Panc1 (cell line): ENCODE measurements around the gene CCDC187. TPM values are rescaled to one million over a fixed set of nuclear protein-coding genes. Genes with fewer than 3 reads are reported as not detected.
"Not testable (repeated sequence)": the region's sequence is repeated elsewhere in the genome, so short reads cannot be mapped to it uniquely, and the experiment has no call there.

Experiments used
- ATAC-seq: fragments of 200-7000 bp; cut with Tn5 transposase; 2 replicates; pipeline ENCODE4 v1.9.1; 2020; ENCODE audit warnings: mild to moderate bottlenecking, moderate library complexity
- BruUV-seq: library from RNA; stranded (reverse); fragments of 400-500 nt; replicated peaks from 2 replicates; lab custom pipeline; 2021; lab: Mats Ljungman, UMichigan
- CTCF ChIA-PET: fragments of 300-600 bp; sonication (Branson Sonifier 250); formaldehyde crosslinking; loops from one replicate; lab custom pipeline; 2022; ENCODE audit warnings: antibody characterized with exemption; lab: Charles Lee
- POLR2A ChIA-PET: fragments of 300-600 bp; sonication (Branson Sonifier 250); formaldehyde crosslinking; loops from one replicate; lab custom pipeline; 2022; ENCODE audit warnings: antibody characterized with exemption; lab: Charles Lee
- DNase-seq: peaks from one replicate; pipeline ENCODE4 v3.0.0-alpha.2; 2010; ENCODE audit warnings: low read depth, low spot score
- H3K27ac ChIP-seq: 2 replicates; pipeline ENCODE4 v1.5.1; 2011; ENCODE audit warnings: mild to moderate bottlenecking, low read length, inconsistent platforms
- H3K27me3 ChIP-seq: fragments of 200-500 bp; sonication (Bioruptor generic); 2 replicates; pipeline ENCODE4 v1.6.0; 2014; ENCODE audit warnings: low read length, inconsistent platforms; ENCODE audit not compliant: control insufficient read depth, insufficient read depth
- H3K36me3 ChIP-seq: fragments of 200-500 bp; sonication (Bioruptor generic); 2 replicates; pipeline ENCODE4 v1.5.1; 2014; ENCODE audit warnings: inconsistent platforms, mild to moderate bottlenecking, low read length, moderate library complexity; ENCODE audit not compliant: control insufficient read depth, insufficient read depth
- H3K4me1 ChIP-seq: 2 replicates; pipeline ENCODE4 v1.5.1; 2011; ENCODE audit warnings: inconsistent platforms, mild to moderate bottlenecking, low read length, moderate library complexity; ENCODE audit not compliant: control insufficient read depth, insufficient read depth
- H3K4me3 ChIP-seq, 2 experiments: 2 replicates each; pipeline ENCODE4 v1.5.1; 2011 to 2012; ENCODE audit warnings: low read depth in 2 of 2, low read length in 2 of 2, mild to moderate bottlenecking in 2 of 2, inconsistent platforms in 1 of 2, moderate library complexity in 1 of 2
- H3K9me3 ChIP-seq: fragments of 200-500 bp; sonication (Bioruptor generic); 2 replicates; pipeline ENCODE4 v1.5.1; 2014; ENCODE audit warnings: low read depth, mild to moderate bottlenecking, inconsistent platforms, low read length, moderate library complexity; ENCODE audit not compliant: control insufficient read depth, insufficient read depth
- POLR2AphosphoS5 ChIP-seq: IDR thresholded peaks from 2 replicates; pipeline ENCODE4 v1.6.1; 2012; ENCODE audit warnings: mild to moderate bottlenecking, low read depth, low read length, moderate library complexity
- SIN3A ChIP-seq: IDR thresholded peaks from 2 replicates; pipeline ENCODE4 v1.6.1; 2012; ENCODE audit warnings: low read depth, mild to moderate bottlenecking, low read length, moderate library complexity, borderline replicate concordance; ENCODE audit not compliant: insufficient read depth
- TCF7L2 ChIP-seq: IDR thresholded peaks from 2 replicates; pipeline ENCODE4 v1.6.1; 2011; ENCODE audit warnings: mild to moderate bottlenecking, low read depth, low read length, inconsistent platforms
- in situ Hi-C: cut with HindIII; loops from 2 replicates; pipeline ENCODE4 v1.10.0; 2016; ENCODE audit warnings: low sequenced_read_pairs, low pct_unique_long_range_greater_than_20kb
- intact Hi-C: fragments of 100-400 bp; cut with micrococcal nuclease; formaldehyde crosslinking; loops from one replicate; pipeline ENCODE4 v1.10.0; 2022; ENCODE audit not compliant: unreplicated experiment
- total RNA-seq: library from RNA; stranded (reverse); gene quantifications from one replicate; pipeline ENCODE4 v1.2.1, GENCODE V29; 2021; ENCODE audit not compliant: unreplicated experiment
- TF ChIP-seq, protein P1 (sequence below): fragments of 450-650 bp; IDR thresholded peaks from 2 replicates; pipeline ENCODE4 v1.5.1; 2017; ENCODE audit warnings: mild to moderate bottlenecking
- TF ChIP-seq, protein P2 (sequence below), 2 experiments: IDR thresholded peaks; 2 replicates each; pipeline ENCODE4 v1.6.1; 2011 to 2012; ENCODE audit warnings: low read depth in 2 of 2, control low read depth in 1 of 2, low read length in 1 of 2, mild to moderate bottlenecking in 1 of 2, moderate library complexity in 1 of 2; ENCODE audit not compliant: insufficient read depth in 1 of 2

Gene CCDC187
- total RNA-seq, 1 experiment from 2014 or later = not detected

DNA sequence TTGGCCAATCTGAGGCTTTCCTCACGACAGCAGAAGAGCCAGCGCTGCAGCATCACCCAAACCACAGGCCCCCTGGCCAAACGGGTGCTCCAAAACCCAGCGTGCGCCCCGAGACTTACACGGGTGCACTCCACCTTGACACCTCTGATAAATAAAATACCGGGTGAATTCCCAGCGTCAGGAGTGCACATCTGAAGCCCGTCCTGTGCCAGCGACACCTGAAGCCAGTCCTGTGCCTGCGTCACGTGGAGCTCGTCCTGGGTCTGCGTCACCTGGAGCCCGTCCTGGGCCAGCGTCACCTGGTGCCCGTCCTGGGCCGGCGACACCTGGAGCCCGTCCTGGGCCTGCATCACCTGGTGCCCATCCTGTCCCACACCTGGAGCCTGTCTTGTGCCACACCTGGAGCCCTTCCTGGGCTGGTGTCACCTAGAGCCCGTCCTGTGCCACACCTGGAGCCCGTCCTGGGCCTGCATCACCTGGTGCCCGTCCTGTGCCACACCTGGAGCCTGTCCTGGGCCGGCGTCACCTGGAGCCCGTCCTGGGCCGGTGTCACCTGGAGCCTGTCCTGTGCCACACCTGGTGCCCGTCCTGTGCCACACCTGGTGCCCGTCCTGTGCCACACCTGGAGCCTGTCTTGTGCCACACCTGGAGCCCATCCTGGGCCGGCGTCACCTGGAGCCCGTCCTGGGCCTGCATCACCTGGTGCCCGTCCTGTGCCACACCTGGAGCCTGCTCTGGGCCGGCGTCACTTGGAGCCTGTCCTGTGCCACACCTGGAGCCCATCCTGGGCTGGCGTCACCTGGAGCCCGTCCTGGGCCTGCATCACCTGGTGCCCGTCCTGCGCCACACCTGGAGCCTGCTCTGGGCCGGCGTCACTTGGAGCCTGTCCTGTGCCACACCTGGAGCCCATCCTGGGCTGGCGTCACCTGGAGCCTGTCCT is 67.2 kb downstream of the CCDC187 start:
- in situ Hi-C loops, intact Hi-C loops, DNase-seq, H3K27ac ChIP-seq, CTCF ChIA-PET, H3K4me1 ChIP-seq, H3K9me3 ChIP-seq, BruUV-seq, ATAC-seq, H3K4me3 ChIP-seq, H3K27me3 ChIP-seq, POLR2A ChIA-PET, H3K36me3 ChIP-seq: not testable (repeated sequence)

DNA sequence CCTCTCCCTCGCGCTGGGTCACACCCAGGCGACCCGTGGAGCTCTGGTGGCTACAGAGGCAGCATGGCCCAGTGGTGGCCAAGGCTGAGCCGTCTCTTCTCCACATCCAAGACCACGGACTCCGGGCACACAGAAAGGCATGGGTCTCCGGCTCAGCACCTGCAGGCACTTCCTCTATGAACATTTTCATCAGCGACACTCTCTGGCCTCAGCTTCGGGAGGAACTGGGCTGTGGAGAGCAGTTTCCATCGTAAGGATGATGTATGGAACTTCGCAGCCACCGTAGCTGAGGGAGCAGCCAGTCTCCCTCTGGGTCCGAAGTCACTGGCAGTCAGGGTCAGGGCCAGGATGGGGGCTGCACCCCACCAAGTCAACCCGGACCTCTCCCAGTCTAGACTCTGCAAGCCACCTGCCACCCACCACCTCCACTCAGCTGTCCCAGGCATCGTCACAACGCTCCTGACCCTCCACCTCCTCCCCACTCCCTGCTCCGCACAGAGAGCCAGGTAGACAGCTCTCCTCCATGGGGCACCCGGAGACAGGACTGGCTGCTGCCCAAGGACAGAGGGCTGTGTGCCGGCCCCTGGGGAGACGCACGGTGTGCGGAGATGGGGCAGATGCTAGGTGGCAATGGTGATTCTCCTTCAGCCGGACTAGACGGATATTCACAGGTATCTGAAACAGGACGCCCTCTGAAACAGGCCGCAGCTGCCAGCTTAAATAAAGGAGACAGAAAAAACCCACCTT is 68.0 kb downstream of the CCDC187 start:
- no TSS peak for BruUV-seq
- Histone ChIP-seq H3K9me3 (no peaks in the 10 kb centered on the region), H3K27ac (no peak overlapping the region), H3K4me1 (no peaks in the 10 kb centered on the region), H3K36me3 (no peaks in the 10 kb centered on the region), H3K27me3 (no peaks in the 10 kb centered on the region), H3K4me3 (no peak overlapping the region)
- TF ChIP-seq SIN3A (no peak), TCF7L2 (no peak), POLR2AphosphoS5 (no peak)
- TF ChIP-seq, protein P1, sequence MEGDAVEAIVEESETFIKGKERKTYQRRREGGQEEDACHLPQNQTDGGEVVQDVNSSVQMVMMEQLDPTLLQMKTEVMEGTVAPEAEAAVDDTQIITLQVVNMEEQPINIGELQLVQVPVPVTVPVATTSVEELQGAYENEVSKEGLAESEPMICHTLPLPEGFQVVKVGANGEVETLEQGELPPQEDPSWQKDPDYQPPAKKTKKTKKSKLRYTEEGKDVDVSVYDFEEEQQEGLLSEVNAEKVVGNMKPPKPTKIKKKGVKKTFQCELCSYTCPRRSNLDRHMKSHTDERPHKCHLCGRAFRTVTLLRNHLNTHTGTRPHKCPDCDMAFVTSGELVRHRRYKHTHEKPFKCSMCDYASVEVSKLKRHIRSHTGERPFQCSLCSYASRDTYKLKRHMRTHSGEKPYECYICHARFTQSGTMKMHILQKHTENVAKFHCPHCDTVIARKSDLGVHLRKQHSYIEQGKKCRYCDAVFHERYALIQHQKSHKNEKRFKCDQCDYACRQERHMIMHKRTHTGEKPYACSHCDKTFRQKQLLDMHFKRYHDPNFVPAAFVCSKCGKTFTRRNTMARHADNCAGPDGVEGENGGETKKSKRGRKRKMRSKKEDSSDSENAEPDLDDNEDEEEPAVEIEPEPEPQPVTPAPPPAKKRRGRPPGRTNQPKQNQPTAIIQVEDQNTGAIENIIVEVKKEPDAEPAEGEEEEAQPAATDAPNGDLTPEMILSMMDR = no peak
- TF ChIP-seq, protein P2, sequence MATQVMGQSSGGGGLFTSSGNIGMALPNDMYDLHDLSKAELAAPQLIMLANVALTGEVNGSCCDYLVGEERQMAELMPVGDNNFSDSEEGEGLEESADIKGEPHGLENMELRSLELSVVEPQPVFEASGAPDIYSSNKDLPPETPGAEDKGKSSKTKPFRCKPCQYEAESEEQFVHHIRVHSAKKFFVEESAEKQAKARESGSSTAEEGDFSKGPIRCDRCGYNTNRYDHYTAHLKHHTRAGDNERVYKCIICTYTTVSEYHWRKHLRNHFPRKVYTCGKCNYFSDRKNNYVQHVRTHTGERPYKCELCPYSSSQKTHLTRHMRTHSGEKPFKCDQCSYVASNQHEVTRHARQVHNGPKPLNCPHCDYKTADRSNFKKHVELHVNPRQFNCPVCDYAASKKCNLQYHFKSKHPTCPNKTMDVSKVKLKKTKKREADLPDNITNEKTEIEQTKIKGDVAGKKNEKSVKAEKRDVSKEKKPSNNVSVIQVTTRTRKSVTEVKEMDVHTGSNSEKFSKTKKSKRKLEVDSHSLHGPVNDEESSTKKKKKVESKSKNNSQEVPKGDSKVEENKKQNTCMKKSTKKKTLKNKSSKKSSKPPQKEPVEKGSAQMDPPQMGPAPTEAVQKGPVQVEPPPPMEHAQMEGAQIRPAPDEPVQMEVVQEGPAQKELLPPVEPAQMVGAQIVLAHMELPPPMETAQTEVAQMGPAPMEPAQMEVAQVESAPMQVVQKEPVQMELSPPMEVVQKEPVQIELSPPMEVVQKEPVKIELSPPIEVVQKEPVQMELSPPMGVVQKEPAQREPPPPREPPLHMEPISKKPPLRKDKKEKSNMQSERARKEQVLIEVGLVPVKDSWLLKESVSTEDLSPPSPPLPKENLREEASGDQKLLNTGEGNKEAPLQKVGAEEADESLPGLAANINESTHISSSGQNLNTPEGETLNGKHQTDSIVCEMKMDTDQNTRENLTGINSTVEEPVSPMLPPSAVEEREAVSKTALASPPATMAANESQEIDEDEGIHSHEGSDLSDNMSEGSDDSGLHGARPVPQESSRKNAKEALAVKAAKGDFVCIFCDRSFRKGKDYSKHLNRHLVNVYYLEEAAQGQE (IDR thresholded peaks at IDR 0.05; ENCODE audit: insufficient read depth in 1 of 2, low read depth in 2 of 2, low read length in 1 of 2) = no peak
- in situ Hi-C loops = no loop called here
- intact Hi-C loops = no loop called here
- ATAC-seq = 0 out of 2 replicates have a peak, but pooled peaks have one; percentile 18
- no peak for DNase-seq
- ChIA-PET POLR2A (no interaction called here), CTCF (no interaction called here)
